Natural killer cell (primary cell): ENCODE results near the gene CENATAC. TPM values are rescaled to one million over a fixed set of nuclear protein-coding genes. Genes with fewer than 3 reads are reported as not detected.

Source experiments
- ATAC-seq, 3 donors: fragments of 150-1000 bp in 2 of 3; fragments of 200-7000 bp in 1 of 3; cut with Tn5 transposase; 1 replicate in 1 of 3; 2 replicates in 2 of 3; pipeline ENCODE4 v1.10.0; 2021; ENCODE audit warnings: mild to moderate bottlenecking in 2 of 3, moderate library complexity in 2 of 3
- DNase-seq, 2 donors: peaks; one replicate each; pipeline versions ENCODE4 v3.0.0 to v3.0.0-alpha.2; 2013 to 2021; ENCODE audit warnings: mixed read lengths in 1 of 2
- H3K27ac ChIP-seq: one replicate; pipeline ENCODE4 v1.5.1; 2013; ENCODE audit warnings: mild to moderate bottlenecking, low read length
- H3K27me3 ChIP-seq: one replicate; pipeline ENCODE4 v1.6.1; 2013; ENCODE audit warnings: low read length; ENCODE audit not compliant: control insufficient read depth, insufficient read depth
- H3K36me3 ChIP-seq: one replicate; pipeline ENCODE4 v1.6.1; 2013; ENCODE audit warnings: low read length; ENCODE audit not compliant: control insufficient read depth, insufficient read depth
- H3K4me1 ChIP-seq: one replicate; pipeline ENCODE4 v1.6.1; 2013; ENCODE audit warnings: low read length; ENCODE audit not compliant: control insufficient read depth, insufficient read depth
- H3K4me3 ChIP-seq: one replicate; pipeline ENCODE4 v1.5.1; 2013; ENCODE audit warnings: low read length
- H3K9me3 ChIP-seq: one replicate; pipeline ENCODE4 v1.6.1; 2013; ENCODE audit warnings: low read length; ENCODE audit not compliant: control insufficient read depth, insufficient read depth
- H3K27ac Mint-ChIP-seq, 2 donors: one replicate each; pipeline ENCODE4 v1.8.0; 2022; ENCODE audit warnings: mild to moderate bottlenecking in 2 of 2, mixed read lengths in 2 of 2, moderate library complexity in 1 of 2
- H3K27me3 Mint-ChIP-seq, 2 donors: one replicate each; pipeline ENCODE4 v1.8.0; 2022; ENCODE audit warnings: low read depth in 2 of 2, mixed read lengths in 2 of 2
- H3K36me3 Mint-ChIP-seq: one replicate; pipeline ENCODE4 v1.8.0; 2022; ENCODE audit warnings: mixed read lengths
- H3K4me1 Mint-ChIP-seq, 2 donors: one replicate each; pipeline ENCODE4 v1.8.0; 2022; ENCODE audit warnings: mixed read lengths in 2 of 2
- H3K4me3 Mint-ChIP-seq: one replicate; pipeline ENCODE4 v1.8.0; 2022; ENCODE audit warnings: mild to moderate bottlenecking, moderate library complexity, mixed read lengths
- H3K9me3 Mint-ChIP-seq, 2 donors: one replicate each; pipeline ENCODE4 v1.8.0; 2022; ENCODE audit warnings: mixed read lengths in 2 of 2
- CTCF ChIP-seq: fragments of 200-600 bp; IDR thresholded peaks from one replicate; pipeline ENCODE4 v1.8.0; 2022; ENCODE audit warnings: antibody characterized with exemption
- WGBS: methylation state at CpG from one replicate; pipeline ENCODE4 v1.1.7; 2013; ENCODE audit warnings: missing lambda C conversion rate; ENCODE audit not compliant: insufficient coverage; 5-methylcytosine and 5-hydroxymethylcytosine counted together
- intact Hi-C: fragments of 100-400 bp; cut with micrococcal nuclease; formaldehyde crosslinking; loops from one replicate; pipeline ENCODE4 v1.14.2; 2022
- total RNA-seq, 4 donors: library from RNA; stranded (reverse); fragments of 120-200 nt in 1 of 4; gene quantifications; one replicate each; pipeline versions ENCODE4 v1.2.3 to v1.2.4, GENCODE V29; 2013 to 2022

CENATAC gene
- total RNA-seq, 3 donors from 2014 or later (not counting 1 experiment from before 2014, with no cell fraction given) = 121 to 143 (median 122) TPM

DNA sequence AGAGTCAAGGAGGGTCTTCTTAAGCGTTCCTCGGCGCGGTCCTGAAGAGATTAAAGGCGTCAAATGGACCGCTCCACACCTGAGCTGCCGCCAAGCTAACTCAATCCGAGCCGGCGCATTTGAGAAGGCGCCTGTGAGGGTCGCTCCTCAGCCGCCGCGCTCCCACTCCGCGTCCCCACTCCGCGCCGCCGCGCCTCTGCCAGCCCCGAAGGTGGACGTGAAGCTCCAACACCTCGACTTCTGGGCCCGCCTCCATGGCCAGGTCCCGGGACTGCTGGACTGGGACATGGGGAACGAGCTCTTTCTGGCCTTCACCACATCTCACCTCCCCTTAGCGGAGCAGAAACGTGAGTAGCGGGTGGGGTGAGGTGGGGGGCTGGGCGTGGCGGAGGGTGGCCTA lies 26.3 kb upstream of the CENATAC start, which contains the start of gene FOXR1:
FOXR1 (plus strand) TSS at position 116 of the 400 bp plus-strand sequence; CDS start at position 287, 171 bp downstream.
- TF ChIP-seq CTCF = no peak
- no peak within 1 kb of the TSS for H3K27ac ChIP-seq
- intact Hi-C loops = no loop called here
- Mint-ChIP-seq H3K4me1 (peaks cover 0 to 6% of the 10 kb centered on the region in 2 donors), H3K36me3 (no peaks in the 10 kb centered on the region), H3K4me3 (no peak within 1 kb of the TSS), H3K27ac (no peak within 1 kb of the TSS), H3K27me3 (peaks cover 7 to 22% of the 10 kb centered on the region in 2 donors), H3K9me3 (no peaks in the 10 kb centered on the region)
- no peak for DNase-seq
- H3K4me1 ChIP-seq = no peaks in the 10 kb centered on the region
- H3K36me3 ChIP-seq = no peaks in the 10 kb centered on the region
- no peak for ATAC-seq
- WGBS = 39% methylated on average over 29 of the region's 33 CpGs
- no peak within 1 kb of the TSS for H3K4me3 ChIP-seq
- H3K9me3 ChIP-seq = no peaks in the 10 kb centered on the region
- H3K27me3 ChIP-seq = no peaks in the 10 kb centered on the region

GRCh38 chr11:118973985-118974384 lies 24.0 kb upstream of the CENATAC start:
- no peak overlapping the region for H3K27ac ChIP-seq

DNA sequence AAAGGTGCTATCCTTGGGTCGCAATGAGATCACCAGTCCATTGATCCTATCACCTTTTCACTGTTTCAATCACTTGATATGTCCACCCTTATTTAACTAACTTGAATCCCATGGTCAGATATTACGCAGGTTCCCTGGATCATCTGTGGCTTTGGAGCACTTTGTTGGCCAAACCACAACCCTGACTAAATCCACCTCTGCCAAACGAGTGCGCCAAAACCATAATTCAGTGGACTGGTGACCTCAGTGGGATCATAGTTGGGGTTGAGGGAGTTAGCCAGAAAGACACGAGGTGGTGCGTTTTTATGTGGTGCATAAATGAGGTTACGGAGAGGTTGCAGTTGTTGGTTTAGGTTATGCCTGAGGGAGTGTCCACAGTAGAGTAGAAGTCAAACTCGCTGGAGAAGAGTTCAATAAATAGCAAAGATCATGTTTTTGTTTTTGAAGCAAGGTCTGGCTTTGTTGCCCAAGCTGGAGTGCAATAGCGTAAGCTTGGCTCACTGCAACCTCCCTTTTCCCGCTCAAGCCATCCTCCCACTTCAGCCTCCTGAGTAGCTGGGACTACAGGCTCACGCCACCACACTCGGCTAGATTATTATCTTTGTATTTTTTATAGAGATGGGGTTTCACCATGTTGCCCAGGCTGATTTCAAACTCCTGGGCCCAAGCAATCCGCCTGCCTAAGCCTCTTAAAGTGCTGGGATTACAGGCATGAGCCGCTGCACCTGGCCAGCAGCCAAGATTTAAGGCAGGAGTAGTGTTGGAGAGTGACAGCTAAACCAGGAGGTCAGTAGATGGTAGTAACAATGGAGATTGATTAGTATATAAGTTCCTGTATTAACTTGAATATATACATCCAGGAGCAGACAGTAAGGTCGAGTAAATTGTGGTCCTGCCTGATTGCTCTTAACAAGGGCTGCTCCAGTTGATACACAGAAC lies 21.9 kb upstream of the CENATAC start:
- Mint-ChIP-seq H3K4me3 (no peak overlapping the region), H3K36me3 (no peaks in the 10 kb centered on the region), H3K27ac (no peak overlapping the region), H3K4me1 (peaks cover 0 to 6% of the 10 kb centered on the region in 2 donors), H3K9me3 (no peaks in the 10 kb centered on the region), H3K27me3 (peaks cover 7 to 28% of the 10 kb centered on the region in 2 donors)
- ATAC-seq (no peak), DNase-seq (no peak)
- intact Hi-C loops = no loop called here
- Histone ChIP-seq H3K27ac (no peak overlapping the region), H3K27me3 (no peaks in the 10 kb centered on the region), H3K4me1 (no peaks in the 10 kb centered on the region), H3K9me3 (no peaks in the 10 kb centered on the region), H3K4me3 (no peak overlapping the region), H3K36me3 (no peaks in the 10 kb centered on the region)
- 86% methylated on average over 13 of the region's 15 CpGs for WGBS
- no peak for TF ChIP-seq CTCF

More at GRCh38 chr11:118973985-118974384, 24.0 kb upstream of the CENATAC start:
- H3K9me3 ChIP-seq = no peaks in the 10 kb centered on the region
- intact Hi-C loops = no loop called here
- WGBS = 90% methylated on average over 2 of the region's 2 CpGs
- TF ChIP-seq CTCF = no peak
- ATAC-seq = no peak
- peaks cover 7 to 27% of the 10 kb centered on the region in 2 donors for H3K27me3 Mint-ChIP-seq
- H3K36me3 ChIP-seq = no peaks in the 10 kb centered on the region
- H3K4me1 Mint-ChIP-seq = peaks cover 0 to 6% of the 10 kb centered on the region in 2 donors
- no peak overlapping the region for H3K27ac Mint-ChIP-seq
- no peaks in the 10 kb centered on the region for H3K9me3 Mint-ChIP-seq
- H3K27me3 ChIP-seq = no peaks in the 10 kb centered on the region
- no peaks in the 10 kb centered on the region for H3K4me1 ChIP-seq
- no peak for DNase-seq
- no peak overlapping the region for H3K4me3 Mint-ChIP-seq
- no peaks in the 10 kb centered on the region for H3K36me3 Mint-ChIP-seq
- H3K4me3 ChIP-seq = no peak overlapping the region
